NCI-H460 (cell line): ENCODE results near the gene RAB11FIP4. TPM values are rescaled to one million over a fixed set of nuclear protein-coding genes. Genes with fewer than 3 reads are reported as not detected.

ENCODE experiments used
- DNase-seq: peaks from one replicate; pipeline ENCODE4 v3.0.0-alpha.2; 2016; ENCODE audit warnings: low read depth; ENCODE audit errors: extremely low read depth
- total RNA-seq: library from RNA; depleted of rRNA; stranded (reverse); fragments of >200 nt; shearing (Covaris generic); gene quantifications from 2 replicates; pipeline ENCODE4 v1.2.3, GENCODE V29; 2014

Gene RAB11FIP4
- total RNA-seq, 1 experiment from 2014 or later, result 0.97 TPM

GRCh38 chr17:31479524-31479923 lies 88.0 kb downstream of the RAB11FIP4 start:
- DNase-seq, result no peak

- no peak for DNase-seq
Observed at GRCh38 chr17:31480067-31480466, 88.6 kb downstream of the RAB11FIP4 start.

GRCh38 chr17:31480904-31481782 lies 89.7 kb downstream of the RAB11FIP4 start:
- no peak for DNase-seq

- DNase-seq, result no peak
Observed at GRCh38 chr17:31481783-31482081, 90.3 kb downstream of the RAB11FIP4 start.

- no peak for DNase-seq
Observed at GRCh38 chr17:31484821-31485220, 93.3 kb downstream of the RAB11FIP4 start.

GRCh38 chr17:31486351-31487062 lies 95.0 kb downstream of the RAB11FIP4 start:
- DNase-seq, result no peak

- DNase-seq, result peak; percentile 3
Observed at GRCh38 chr17:31487063-31487647, 95.7 kb downstream of the RAB11FIP4 start.

- DNase-seq, result peak; percentile 67
Observed at GRCh38 chr17:31487648-31488263, 96.3 kb downstream of the RAB11FIP4 start.

- DNase-seq, result no peak
Observed at GRCh38 chr17:31488264-31488981, 96.9 kb downstream of the RAB11FIP4 start.

GRCh38 chr17:31488982-31489294 lies 97.5 kb downstream of the RAB11FIP4 start:
- DNase-seq, result no peak

- no peak for DNase-seq
Observed at GRCh38 chr17:31489295-31490018, 98.0 kb downstream of the RAB11FIP4 start.

GRCh38 chr17:31490019-31490650 lies 98.7 kb downstream of the RAB11FIP4 start:
- no peak for DNase-seq

- no peak for DNase-seq
Observed at GRCh38 chr17:31490671-31491375, 99.3 kb downstream of the RAB11FIP4 start.

- no peak for DNase-seq
Observed at GRCh38 chr17:31491376-31492131, 100.1 kb downstream of the RAB11FIP4 start.

- no peak for DNase-seq
Observed at GRCh38 chr17:31492206-31492605, 100.7 kb downstream of the RAB11FIP4 start.

- no peak for DNase-seq
Observed at GRCh38 chr17:31492880-31493655, 101.6 kb downstream of the RAB11FIP4 start.

GRCh38 chr17:31493656-31494155 lies 102.2 kb downstream of the RAB11FIP4 start:
- DNase-seq, result no peak
